HepG2 (cell line): ENCODE measurements around the gene MCRIP2. TPM values are rescaled to one million over a fixed set of nuclear protein-coding genes. Genes with fewer than 3 reads are reported as not detected.

Experiments
- ATAD3A ChIP-seq: sonication (generic); formaldehyde crosslinking; IDR thresholded peaks from 2 replicates; pipeline ENCODE4 v1.4.0; 2020; ENCODE audit warnings: missing genetic modification reagents
- CAMTA2 ChIP-seq: sonication (generic); formaldehyde crosslinking; IDR thresholded peaks from 2 replicates; pipeline ENCODE4 v1.4.0; 2020; ENCODE audit warnings: mild to moderate bottlenecking, missing genetic modification reagents, borderline replicate concordance
- CCAR2 ChIP-seq: fragments of 200-400 bp; formaldehyde crosslinking; optimal IDR thresholded peaks from 2 replicates; pipeline ENCODE3; 2018; ENCODE audit warnings: low read depth, mild to moderate bottlenecking, low read length, moderate library complexity
- FLYWCH1 ChIP-seq: sonication (generic); formaldehyde crosslinking; IDR thresholded peaks from 2 replicates; pipeline ENCODE4 v1.8.1; 2023; ENCODE audit warnings: mild to moderate bottlenecking, missing genetic modification reagents
- GRHL1 ChIP-seq: sonication (generic); formaldehyde crosslinking; conservative IDR thresholded peaks from 2 replicates; pipeline ENCODE4 v1.8.0; 2022; ENCODE audit warnings: missing genetic modification reagents
- HNRNPL ChIP-seq: fragments of 200-400 bp; formaldehyde crosslinking; IDR thresholded peaks from 2 replicates; pipeline ENCODE4 v1.6.1; 2017; ENCODE audit warnings: mild to moderate bottlenecking, low read depth, low read length
- KMT2B ChIP-seq: IDR thresholded peaks from 2 replicates; pipeline ENCODE4 v1.6.1; 2016; ENCODE audit warnings: missing genetic modification reagents, missing compliant biosample characterization
- POLR2AphosphoS5 ChIP-seq: IDR thresholded peaks from 2 replicates; pipeline ENCODE4 v1.6.1; 2012; ENCODE audit warnings: low read depth, low read length
- RARG ChIP-seq: sonication (generic); formaldehyde crosslinking; IDR thresholded peaks from 2 replicates; pipeline ENCODE4 v1.4.0; 2020; ENCODE audit warnings: low read depth, mild to moderate bottlenecking, missing genetic modification reagents
- RBM22 ChIP-seq: fragments of 200-400 bp; formaldehyde crosslinking; optimal IDR thresholded peaks from 2 replicates; pipeline ENCODE3; 2017; ENCODE audit warnings: mild to moderate bottlenecking, low read length, moderate library complexity
- RELA ChIP-seq: sonication (generic); formaldehyde crosslinking; IDR thresholded peaks from 2 replicates; pipeline ENCODE4 v1.4.0; 2020; ENCODE audit warnings: missing genetic modification reagents
- REPIN1 ChIP-seq: sonication (generic); formaldehyde crosslinking; IDR thresholded peaks from 2 replicates; pipeline ENCODE4 v1.8.0; 2022; ENCODE audit warnings: missing genetic modification reagents, low read depth, mild to moderate bottlenecking, borderline replicate concordance
- SSRP1 ChIP-seq: IDR thresholded peaks from 2 replicates; pipeline ENCODE4 v1.6.1; 2016; ENCODE audit warnings: control low read depth
- TAF15 ChIP-seq: fragments of 200-400 bp; formaldehyde crosslinking; IDR thresholded peaks from one replicate; pipeline ENCODE4 v1.6.1; 2018; ENCODE audit warnings: mild to moderate bottlenecking, low read depth, low read length; ENCODE audit not compliant: poor library complexity, severe bottlenecking
- TFDP1 ChIP-seq: IDR thresholded peaks from 2 replicates; pipeline ENCODE4 v1.6.1; 2016; ENCODE audit warnings: missing compliant biosample characterization, missing genetic modification reagents, borderline replicate concordance
- TGIF2 ChIP-seq: IDR thresholded peaks from 2 replicates; pipeline ENCODE4 v1.6.1; 2016; ENCODE audit warnings: control low read depth, missing compliant biosample characterization
- THAP9 ChIP-seq: sonication (generic); formaldehyde crosslinking; IDR thresholded peaks from 2 replicates; pipeline ENCODE4; 2020; ENCODE audit warnings: missing genetic modification reagents, mild to moderate bottlenecking, borderline replicate concordance
- XBP1 ChIP-seq: sonication (generic); formaldehyde crosslinking; IDR thresholded peaks from 2 replicates; pipeline ENCODE4 v1.5.0; 2020; ENCODE audit warnings: missing genetic modification reagents
- ZBTB39 ChIP-seq: sonication (generic); formaldehyde crosslinking; IDR thresholded peaks from 2 replicates; pipeline ENCODE4 v1.5.0; 2020; ENCODE audit warnings: missing genetic modification reagents
- ZFAT ChIP-seq: sonication (generic); formaldehyde crosslinking; conservative IDR thresholded peaks from 2 replicates; pipeline ENCODE4 v1.8.1; 2023; ENCODE audit warnings: missing genetic modification reagents, inconsistent platforms
- ZNF326 ChIP-seq: sonication (generic); formaldehyde crosslinking; IDR thresholded peaks from 2 replicates; pipeline ENCODE4 v1.4.0; 2020; ENCODE audit warnings: missing genetic modification reagents, borderline replicate concordance
- ZNF354B ChIP-seq: sonication (generic); formaldehyde crosslinking; IDR thresholded peaks from 2 replicates; pipeline ENCODE4 v1.8.0; 2022; ENCODE audit warnings: mild to moderate bottlenecking, missing genetic modification reagents
- ZNF790 ChIP-seq: sonication (generic); formaldehyde crosslinking; IDR thresholded peaks from 2 replicates; pipeline ENCODE4 v1.8.0; 2022; ENCODE audit warnings: missing genetic modification reagents, mild to moderate bottlenecking, borderline replicate concordance
- polyA plus RNA-seq, 8 experiments: library from polyadenylated mRNA; depleted of rRNA in 3 of 8; stranded (reverse) in 7 of 8; unstranded in 1 of 8; fragments of >200 nt; fragmentation: Illumina TruSeq in 4 of 8; extraction: Trizol in 4 of 8; gene quantifications; 2 replicates each; pipeline versions ENCODE4 v1.2.1 to v1.2.3, GENCODE V29; 2011 to 2016; ENCODE audit warnings: low read depth in 4 of 8, missing spikeins in 1 of 8, mixed read lengths in 1 of 8; ENCODE audit not compliant: insufficient read depth in 1 of 8
- total RNA-seq, 5 experiments: library from RNA; depleted of rRNA; stranded (reverse); fragments of >200 nt; fragmentation: Illumina TruSeq; extraction: Trizol; gene quantifications; 2 replicates each; pipeline ENCODE4 v1.2.3, GENCODE V29; 2016; ENCODE audit warnings: low read depth in 1 of 5

Gene MCRIP2
- total and polyA plus RNA-seq, 2 of the 13 experiments (the other 11 are each of a cell fraction or from before 2014, with no cell fraction given): 39.6 to 76.7 TPM

- TF ChIP-seq CAMTA2: no peak
- no peak for TF ChIP-seq RARG (CRISPR knock-in tag)
- TF ChIP-seq ZNF326 (CRISPR knock-in tag): peak; percentile 75; the same call in 1 of the 2 replicates
- peak; percentile 40; the same call in 1 of the 2 replicates for TF ChIP-seq POLR2AphosphoS5
- no peak for TF ChIP-seq ATAD3A (CRISPR knock-in tag)
- no peak for TF ChIP-seq REPIN1 (CRISPR knock-in tag)
- no peak for TF ChIP-seq TGIF2 (CRISPR knock-in tag)
- no peak for TF ChIP-seq RELA (CRISPR knock-in tag)
- no peak for TF ChIP-seq GRHL1
- TF ChIP-seq FLYWCH1: no peak
- TF ChIP-seq ZFAT: no peak
- TF ChIP-seq RBM22: peak; percentile 87
- TF ChIP-seq HNRNPL: peak; percentile 91
- TF ChIP-seq ZNF790 (CRISPR knock-in tag): no peak
- TF ChIP-seq XBP1 (CRISPR knock-in tag): no peak
- TF ChIP-seq ZNF354B (CRISPR knock-in tag): no peak
- TF ChIP-seq KMT2B (CRISPR knock-in tag): peak; percentile 29; the same call in 1 of the 2 replicates
- no peak for TF ChIP-seq TFDP1
- TF ChIP-seq ZBTB39 (CRISPR knock-in tag): no peak
- peak; percentile 41; the same call in 1 of the 2 replicates for TF ChIP-seq SSRP1 (CRISPR knock-in tag)
- no peak for TF ChIP-seq TAF15
- TF ChIP-seq CCAR2: no peak
- TF ChIP-seq THAP9 (CRISPR knock-in tag): no peak
These were observed 4.4 kb downstream of the MCRIP2 start (continued) for GRCh38 chr16:645852-646678.
